Gastroesophageal sphincter (tissue), 4 donors: Measurements from ENCODE around the gene RIC3. TPM values are rescaled to one million over a fixed set of nuclear protein-coding genes. Genes with fewer than 3 reads are reported as not detected.

Source experiments
- ATAC-seq: fragments of 150-250 bp; one replicate; pipeline ENCODE4 v1.9.1; 2016; ENCODE audit warnings: mild to moderate bottlenecking, moderate library complexity
- H3K27ac ChIP-seq, 4 donors: fragments of 200-600 bp; sonication (generic) in 3 of 4; 1 replicate in 3 of 4; 2 replicates in 1 of 4; pipeline ENCODE4 v1.5.1; 2016 to 2019
- H3K27me3 ChIP-seq: fragments of 200-600 bp; sonication (generic); one replicate; pipeline ENCODE4 v1.5.1; 2019
- H3K36me3 ChIP-seq, 2 donors: fragments of 200-600 bp; sonication (generic); one replicate each; pipeline ENCODE4 v1.5.1; 2019; ENCODE audit warnings: control low read depth in 1 of 2
- H3K4me1 ChIP-seq, 3 donors: fragments of 200-600 bp; sonication (generic); 1 replicate in 2 of 3; 2 replicates in 1 of 3; pipeline ENCODE4 v1.5.1; 2016 to 2019; ENCODE audit warnings: control low read depth in 2 of 3
- H3K4me3 ChIP-seq, 2 donors: fragments of 200-600 bp; sonication (generic); one replicate each; pipeline ENCODE4 v1.5.1; 2019; ENCODE audit warnings: mild to moderate bottlenecking in 1 of 2, moderate library complexity in 1 of 2
- H3K9me3 ChIP-seq, 3 donors: fragments of 200-600 bp; sonication (generic); one replicate each; pipeline ENCODE4 v1.5.1; 2017 to 2019; ENCODE audit warnings: control low read depth in 2 of 3
- EP300 ChIP-seq: sonication (generic); formaldehyde crosslinking; IDR thresholded peaks from one replicate; pipeline ENCODE4 v1.6.1; 2017; ENCODE audit warnings: antibody characterized with exemption, mild to moderate bottlenecking
- POLR2A ChIP-seq, 2 donors: fragments of 450-650 bp; IDR thresholded peaks; one replicate each; pipeline ENCODE4 v1.6.1; 2017; ENCODE audit warnings: antibody characterized with exemption in 2 of 2, mild to moderate bottlenecking in 2 of 2, moderate library complexity in 1 of 2
- POLR2AphosphoS5 ChIP-seq: sonication (generic); formaldehyde crosslinking; IDR thresholded peaks from one replicate; pipeline ENCODE4 v1.6.1; 2017; ENCODE audit warnings: antibody characterized with exemption
- WGBS, 2 donors: methylation state at CpG; one replicate each; pipeline ENCODE4 v1.1.5; 2018; ENCODE audit warnings: low coverage in 1 of 2; 5-methylcytosine and 5-hydroxymethylcytosine counted together
- total RNA-seq, 4 donors: library from RNA; depleted of rRNA; stranded (reverse); fragments of >200 nt; gene quantifications; one replicate each; pipeline ENCODE4 v1.1.0, GENCODE V29; 2016
- TF ChIP-seq, protein P1 (sequence below), 4 experiments: fragments of 200-600 bp in 2 of 4; fragments of 450-650 bp in 2 of 4; sonication (generic) in 1 of 4; IDR thresholded peaks; one replicate each; pipeline ENCODE4 v1.5.1; 2017 to 2019; ENCODE audit warnings: antibody characterized with exemption in 4 of 4, mild to moderate bottlenecking in 2 of 4, moderate library complexity in 2 of 4

RIC3 gene
- total RNA-seq, 4 donors from 2014 or later: 13.6 to 33.2 (median 20.9) TPM

DNA sequence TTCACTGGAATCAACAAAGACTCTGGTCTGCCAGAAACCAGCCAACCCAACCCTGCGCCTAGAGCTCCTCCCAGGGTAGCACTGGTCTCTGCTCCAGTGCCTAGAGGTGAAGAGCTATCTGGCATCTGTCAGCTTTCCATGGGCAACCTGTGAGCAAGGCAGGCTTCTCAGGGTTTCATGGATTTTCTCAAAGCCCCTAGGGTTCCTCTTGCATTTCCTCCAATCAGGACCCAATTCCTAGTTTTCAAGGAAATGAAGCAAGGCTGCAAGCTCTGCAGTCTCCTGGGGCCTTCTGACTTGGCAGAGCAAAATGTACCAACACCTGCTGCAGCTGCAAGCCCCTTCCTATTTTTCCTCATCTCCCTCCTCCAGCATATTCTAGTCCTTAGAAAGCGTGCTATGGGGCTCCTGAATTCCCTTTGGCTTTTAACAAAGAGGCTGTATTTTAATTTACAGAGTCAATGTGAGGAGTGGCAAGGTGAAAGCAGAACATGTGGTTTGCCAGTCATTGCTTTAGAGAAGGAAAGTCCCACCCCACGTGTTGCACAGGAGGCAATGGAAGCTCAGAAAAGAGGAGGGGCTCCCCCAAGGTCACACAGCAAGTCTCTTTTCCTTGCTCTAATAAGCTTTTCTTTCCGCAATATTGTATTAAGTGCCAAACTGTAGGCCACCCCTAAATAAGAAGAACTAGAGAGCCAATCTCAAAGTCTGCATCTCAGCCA is 33.0 kb upstream of the RIC3 start:
- Histone ChIP-seq H3K4me3 (no peak overlapping the region), H3K9me3 (no peaks in the 10 kb centered on the region), H3K36me3 (no peaks in the 10 kb centered on the region), H3K27ac (no peak overlapping the region), H3K27me3 (peaks cover 24% of the 10 kb centered on the region), H3K4me1 (no peaks in the 10 kb centered on the region)
- TF ChIP-seq EP300 (no peak), POLR2A (IDR thresholded peaks at IDR 0.05) (no peak), POLR2AphosphoS5 (no peak)
- TF ChIP-seq, protein P1, sequence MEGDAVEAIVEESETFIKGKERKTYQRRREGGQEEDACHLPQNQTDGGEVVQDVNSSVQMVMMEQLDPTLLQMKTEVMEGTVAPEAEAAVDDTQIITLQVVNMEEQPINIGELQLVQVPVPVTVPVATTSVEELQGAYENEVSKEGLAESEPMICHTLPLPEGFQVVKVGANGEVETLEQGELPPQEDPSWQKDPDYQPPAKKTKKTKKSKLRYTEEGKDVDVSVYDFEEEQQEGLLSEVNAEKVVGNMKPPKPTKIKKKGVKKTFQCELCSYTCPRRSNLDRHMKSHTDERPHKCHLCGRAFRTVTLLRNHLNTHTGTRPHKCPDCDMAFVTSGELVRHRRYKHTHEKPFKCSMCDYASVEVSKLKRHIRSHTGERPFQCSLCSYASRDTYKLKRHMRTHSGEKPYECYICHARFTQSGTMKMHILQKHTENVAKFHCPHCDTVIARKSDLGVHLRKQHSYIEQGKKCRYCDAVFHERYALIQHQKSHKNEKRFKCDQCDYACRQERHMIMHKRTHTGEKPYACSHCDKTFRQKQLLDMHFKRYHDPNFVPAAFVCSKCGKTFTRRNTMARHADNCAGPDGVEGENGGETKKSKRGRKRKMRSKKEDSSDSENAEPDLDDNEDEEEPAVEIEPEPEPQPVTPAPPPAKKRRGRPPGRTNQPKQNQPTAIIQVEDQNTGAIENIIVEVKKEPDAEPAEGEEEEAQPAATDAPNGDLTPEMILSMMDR (IDR thresholded peaks at IDR 0.05): no peak
- ATAC-seq: no peak
- WGBS, 2 donors: 18 to 37% methylated on average over 2 of the region's 4 CpGs

DNA sequence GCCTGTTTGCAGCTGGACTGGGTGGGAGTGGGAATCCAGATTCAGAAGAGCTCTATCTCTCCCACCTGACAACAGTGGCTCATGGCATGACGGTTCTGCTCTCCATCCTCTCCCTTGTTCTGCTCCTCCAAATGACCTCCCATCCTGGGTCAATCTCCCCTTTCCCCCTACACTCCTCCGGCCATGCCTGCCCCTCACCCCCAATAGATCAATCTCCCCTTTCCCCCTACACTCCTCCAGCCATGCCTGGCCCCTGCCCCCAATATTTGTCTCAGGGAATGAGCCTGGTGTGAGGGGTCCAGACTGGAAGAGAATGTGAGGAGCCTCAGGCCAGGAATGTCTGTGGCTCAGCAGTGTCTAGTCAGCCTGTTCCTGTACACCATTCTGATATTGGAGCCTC is 30.9 kb upstream of the RIC3 start:
- no peak for TF ChIP-seq POLR2AphosphoS5
- no peak for TF ChIP-seq POLR2A (IDR thresholded peaks at IDR 0.05)
- TF ChIP-seq, protein P1 (IDR thresholded peaks at IDR 0.05): no peak
- no peak for TF ChIP-seq EP300
- H3K36me3 ChIP-seq: no peaks in the 10 kb centered on the region
- 80% methylated on average over 1 of the region's 2 CpGs; no CpG with 5 or more reads in 1 of the 2 donors for WGBS, 2 donors
- H3K27me3 ChIP-seq: peaks cover 30% of the 10 kb centered on the region
- H3K9me3 ChIP-seq: no peaks in the 10 kb centered on the region
- no peaks in the 10 kb centered on the region for H3K4me1 ChIP-seq
- ATAC-seq: no peak
- no peak overlapping the region for H3K4me3 ChIP-seq
- H3K27ac ChIP-seq: no peak overlapping the region

DNA sequence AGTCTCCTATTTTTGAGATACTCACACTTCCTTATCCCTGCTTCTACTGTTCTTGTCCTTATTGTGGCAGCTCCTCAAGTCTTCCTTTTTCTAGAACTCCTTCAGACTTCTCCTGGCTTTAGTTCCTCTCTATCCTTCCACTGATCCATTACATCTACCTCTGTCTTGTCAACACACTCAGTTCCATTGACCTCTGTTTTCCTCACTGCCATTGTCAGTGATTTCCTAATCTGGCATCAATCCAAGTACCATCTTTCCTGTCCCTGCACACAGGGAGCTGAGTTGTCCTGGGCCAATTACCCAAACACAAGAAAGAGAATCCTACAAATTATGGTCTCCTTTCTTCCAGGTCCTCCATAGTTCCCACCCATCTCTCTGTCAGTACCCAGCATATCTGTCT is 27.9 kb upstream of the RIC3 start:
- Histone ChIP-seq H3K4me1 (no peaks in the 10 kb centered on the region), H3K27ac (no peak overlapping the region), H3K4me3 (no peak overlapping the region), H3K27me3 (peaks cover 37% of the 10 kb centered on the region), H3K36me3 (no peaks in the 10 kb centered on the region), H3K9me3 (no peaks in the 10 kb centered on the region)
- ATAC-seq: no peak
- TF ChIP-seq POLR2AphosphoS5: no peak
- TF ChIP-seq, protein P1 (IDR thresholded peaks at IDR 0.05): no peak
- TF ChIP-seq POLR2A (IDR thresholded peaks at IDR 0.05): no peak
- TF ChIP-seq EP300: no peak

DNA sequence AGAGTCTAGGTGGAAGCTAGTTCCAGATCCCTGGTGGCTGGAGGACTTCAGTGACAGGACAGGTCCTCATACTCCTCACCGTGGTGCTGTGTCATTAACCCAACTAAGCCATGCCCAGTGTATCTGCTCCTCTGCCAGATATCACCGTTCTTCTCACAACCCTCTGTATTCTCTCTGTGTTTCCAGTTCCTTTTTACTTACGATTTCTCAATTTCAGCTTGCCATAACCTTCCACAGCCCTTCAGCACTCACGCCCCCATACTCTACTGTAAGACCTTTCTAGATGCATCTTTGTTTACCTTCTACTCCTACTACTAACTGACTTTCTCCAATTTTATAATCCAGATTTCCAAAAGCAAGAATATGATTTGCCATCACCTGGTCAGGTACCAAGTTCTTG is 26.1 kb upstream of the RIC3 start:
- TF ChIP-seq POLR2AphosphoS5: no peak
- no peak for TF ChIP-seq POLR2A (IDR thresholded peaks at IDR 0.05)
- TF ChIP-seq, protein P1 (IDR thresholded peaks at IDR 0.05): no peak
- TF ChIP-seq EP300: no peak
- Histone ChIP-seq H3K4me3 (no peak overlapping the region), H3K27ac (no peak overlapping the region), H3K9me3 (no peaks in the 10 kb centered on the region), H3K36me3 (no peaks in the 10 kb centered on the region), H3K4me1 (no peaks in the 10 kb centered on the region), H3K27me3 (peaks cover 37% of the 10 kb centered on the region)
- no peak for ATAC-seq
- WGBS, 2 donors: 74% methylated on average over 3 to 4 of the region's 4 CpGs

DNA sequence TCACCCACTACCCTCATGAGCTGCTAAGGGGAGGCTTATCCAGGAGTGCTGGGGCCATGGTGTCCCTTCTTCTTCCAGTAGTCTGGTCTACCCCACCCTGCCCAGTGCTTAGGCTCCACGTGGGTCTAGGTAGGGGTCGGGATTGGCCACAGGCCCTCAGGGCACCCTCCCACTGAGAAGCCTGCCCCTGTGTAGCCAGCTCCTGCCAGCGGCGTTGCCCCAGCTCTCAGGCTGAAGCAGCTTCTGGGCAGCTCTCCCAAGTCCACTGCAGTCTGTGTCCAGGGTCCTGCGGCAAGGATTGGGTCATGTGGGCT is 24.0 kb upstream of the RIC3 start:
- Histone ChIP-seq H3K27me3 (peaks cover 28% of the 10 kb centered on the region), H3K4me1 (no peaks in the 10 kb centered on the region), H3K36me3 (no peaks in the 10 kb centered on the region), H3K27ac (no peak overlapping the region), H3K4me3 (no peak overlapping the region), H3K9me3 (no peaks in the 10 kb centered on the region)
- peak; percentile 24 for ATAC-seq
- no peak for TF ChIP-seq EP300
- no peak for TF ChIP-seq POLR2AphosphoS5
- TF ChIP-seq, protein P1 (IDR thresholded peaks at IDR 0.05): no peak
- TF ChIP-seq POLR2A (IDR thresholded peaks at IDR 0.05): no peak
- WGBS, 2 donors: no CpG with 5 or more reads among the region's 5 CpGs
